BE2C (cell line): ENCODE results near the gene COQ8A.

Experiments used
- DNase-seq: peaks from one replicate; pipeline ENCODE4 v3.0.0-alpha.2; 2020
- H3K27me3 ChIP-seq: fragments of 250-450 bp; sonication (Bioruptor Pico); 2 replicates; pipeline ENCODE4 v1.5.1; 2020; ENCODE audit warnings: mild to moderate bottlenecking
- H3K36me3 ChIP-seq: fragments of 250-450 bp; sonication (Bioruptor Pico); 2 replicates; pipeline ENCODE4 v1.5.1; 2020; ENCODE audit warnings: mild to moderate bottlenecking
- H3K4me1 ChIP-seq: fragments of 250-450 bp; sonication (Bioruptor Pico); 2 replicates; pipeline ENCODE4 v1.5.1; 2020
- H3K4me3 ChIP-seq: 2 replicates; pipeline ENCODE4 v1.5.1; 2011; ENCODE audit warnings: low read depth, low read length
- H3K9me3 ChIP-seq: fragments of 250-450 bp; sonication (Bioruptor Pico); 2 replicates; pipeline ENCODE4 v1.5.1; 2020
- CTCF ChIP-seq: IDR thresholded peaks from 2 replicates; pipeline ENCODE4 v1.5.1; 2012; ENCODE audit warnings: mild to moderate bottlenecking, low read depth, low read length

The COQ8A gene

DNA sequence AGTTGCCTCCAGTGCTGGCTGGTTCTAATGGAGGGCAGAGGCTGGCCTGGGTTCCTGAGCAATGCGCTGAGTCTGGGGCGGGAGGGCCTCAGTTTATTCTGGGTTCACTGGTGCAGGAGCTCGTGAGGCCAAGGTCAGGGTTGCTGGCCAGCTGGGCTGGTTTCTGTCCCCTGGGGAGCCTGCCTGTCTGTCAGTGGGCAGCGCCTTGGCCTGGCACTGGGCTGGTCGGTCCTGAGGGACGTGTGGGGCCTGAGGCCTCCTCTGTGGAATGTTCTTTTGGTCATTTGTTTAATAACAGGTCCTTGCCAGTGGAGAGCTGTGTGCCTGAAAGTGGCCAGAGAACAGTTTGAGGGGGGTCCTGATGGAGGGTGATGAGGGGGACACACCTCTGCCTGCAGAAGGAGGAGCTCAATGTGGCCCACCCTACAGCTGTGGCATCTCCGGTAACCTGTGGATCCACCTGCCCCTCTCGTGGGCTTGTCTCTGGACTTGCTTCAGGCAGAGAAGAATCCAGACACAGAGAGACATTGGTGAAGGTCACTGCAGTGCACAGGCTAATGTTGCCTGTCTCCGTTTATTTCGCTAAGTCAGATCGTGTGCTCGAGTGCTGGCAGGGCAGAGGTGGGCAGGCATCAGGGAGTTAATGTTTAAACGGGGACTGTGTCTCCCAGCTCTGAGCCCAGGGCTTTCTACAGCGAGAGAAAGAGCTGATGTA is 34.6 kb downstream of the COQ8A start:
- peaks cover 19% of the 10 kb centered on the region for H3K36me3 ChIP-seq
- H3K27me3 ChIP-seq, result no peaks in the 10 kb centered on the region
- H3K4me3 ChIP-seq, result no peak overlapping the region
- H3K9me3 ChIP-seq, result no peaks in the 10 kb centered on the region; the same call in 1 of the 2 replicates
- peaks cover 24% of the 10 kb centered on the region for H3K4me1 ChIP-seq
- TF ChIP-seq CTCF, result no peak
- no peak for DNase-seq

DNA sequence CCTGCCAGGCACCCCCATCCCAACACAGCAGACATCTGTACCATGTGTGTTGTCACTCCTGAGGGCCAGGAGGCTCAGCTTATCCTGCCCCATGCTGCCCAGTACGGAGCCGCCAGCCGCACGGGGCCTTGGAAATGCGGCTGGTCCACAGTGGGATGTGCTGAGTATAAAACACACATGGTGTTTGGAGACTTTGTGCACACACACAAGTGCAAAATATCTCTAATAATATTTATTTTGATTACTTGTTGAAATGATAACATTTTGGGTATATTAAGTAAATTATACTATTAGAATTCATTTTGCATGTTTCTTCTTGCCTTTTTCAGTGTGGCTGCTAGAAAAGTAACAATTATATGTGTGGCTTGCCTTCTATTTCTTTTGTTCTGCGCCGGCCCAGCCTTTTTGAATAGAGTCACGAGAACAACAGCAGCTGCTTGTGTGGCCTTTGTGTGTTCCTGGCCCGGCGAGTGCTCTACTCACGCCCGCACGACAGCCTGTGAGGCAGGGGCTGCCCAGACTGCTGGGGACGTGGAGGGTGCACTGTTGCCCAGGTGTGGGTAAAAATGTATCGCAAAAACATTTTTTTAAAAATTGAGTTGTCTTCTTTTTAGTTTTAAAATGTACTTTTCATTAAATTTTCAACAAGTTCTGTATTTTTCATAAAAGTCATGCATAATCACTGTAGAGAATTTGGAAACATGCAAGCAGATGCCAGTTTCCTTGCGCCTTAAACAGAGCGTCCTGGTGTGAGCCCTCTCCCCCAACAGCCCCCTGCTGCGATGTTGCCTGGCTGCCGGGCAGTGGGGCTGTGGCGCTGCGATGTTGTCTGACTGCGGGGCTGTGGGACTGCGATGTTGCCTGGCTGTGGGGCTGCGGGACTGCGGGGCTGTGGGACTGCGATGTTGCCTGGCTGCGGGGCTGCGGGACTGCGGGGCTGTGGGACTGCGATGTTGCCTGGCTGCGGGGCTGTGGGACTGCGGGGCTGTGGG is 35.5 kb downstream of the COQ8A start:
- H3K9me3 ChIP-seq, result no peaks in the 10 kb centered on the region; the same call in 1 of the 2 replicates
- H3K4me3 ChIP-seq, result no peak overlapping the region
- no peak for DNase-seq
- H3K4me1 ChIP-seq, result peaks cover 24% of the 10 kb centered on the region
- no peak for TF ChIP-seq CTCF
- H3K27me3 ChIP-seq, result no peaks in the 10 kb centered on the region
- peaks cover 13% of the 10 kb centered on the region for H3K36me3 ChIP-seq

- Histone ChIP-seq H3K9me3 (no peaks in the 10 kb centered on the region; the same call in 1 of the 2 replicates), H3K4me1 (peaks cover 24% of the 10 kb centered on the region), H3K36me3 (peaks cover 13% of the 10 kb centered on the region), H3K27me3 (no peaks in the 10 kb centered on the region), H3K4me3 (no peak overlapping the region)
- no peak for TF ChIP-seq CTCF
- DNase-seq, result no peak
These were observed 36.3 kb downstream of the COQ8A start for GRCh38 chr1:226976276-226976977.

- no peak for DNase-seq
- peaks cover 24% of the 10 kb centered on the region for H3K4me1 ChIP-seq
- H3K36me3 ChIP-seq, result peaks cover 16% of the 10 kb centered on the region
- H3K9me3 ChIP-seq, result no peaks in the 10 kb centered on the region; the same call in 1 of the 2 replicates
- H3K4me3 ChIP-seq, result no peak overlapping the region
- TF ChIP-seq CTCF, result no peak
- H3K27me3 ChIP-seq, result no peaks in the 10 kb centered on the region
These were observed 37.0 kb downstream of the COQ8A start for GRCh38 chr1:226976978-226977642.

- TF ChIP-seq CTCF, result no peak
These were observed 37.7 kb downstream of the COQ8A start for GRCh38 chr1:226977643-226978431.

More at GRCh38 chr1:226977643-226978431, 37.7 kb downstream of the COQ8A start:
- Histone ChIP-seq H3K9me3 (no peaks in the 10 kb centered on the region; the same call in 1 of the 2 replicates), H3K27me3 (no peaks in the 10 kb centered on the region), H3K4me1 (peaks cover 22% of the 10 kb centered on the region), H3K36me3 (peaks cover 24% of the 10 kb centered on the region), H3K4me3 (no peak overlapping the region)
- DNase-seq, result no peak
